Heart right ventricle (tissue), 16 donors: Measurements from ENCODE around the gene CD276. TPM values are rescaled to one million over a fixed set of nuclear protein-coding genes. Genes with fewer than 3 reads are reported as not detected.

Experiments used
- ATAC-seq, 8 donors: fragments of 200-7000 bp; cut with Tn5 transposase; one replicate each; pipeline ENCODE4 v1.9.1; 2020; ENCODE audit warnings: mild to moderate bottlenecking in 8 of 8, moderate library complexity in 8 of 8, moderate number of reproducible peaks in 1 of 8
- DNase-seq, 2 donors: peaks; one replicate each; pipeline ENCODE4 v3.0.0-alpha.2; 2020
- H3K27ac ChIP-seq, 10 donors: fragments of 200-600 bp; sonication (generic) in 2 of 10; one replicate each; pipeline versions ENCODE4 v1.5.0 to v1.8.0; 2020 to 2022; ENCODE audit warnings: mild to moderate bottlenecking in 3 of 10
- H3K27me3 ChIP-seq, 7 donors: fragments of 200-600 bp; one replicate each; pipeline ENCODE4 v1.8.0; 2021 to 2022; ENCODE audit warnings: mild to moderate bottlenecking in 2 of 7
- H3K36me3 ChIP-seq, 9 donors: fragments of 200-600 bp; sonication (generic) in 1 of 9; one replicate each; pipeline versions ENCODE4 v1.5.0 to v1.8.0; 2020 to 2022; ENCODE audit warnings: mild to moderate bottlenecking in 2 of 9
- H3K4me1 ChIP-seq, 9 donors: fragments of 200-600 bp; sonication (generic) in 1 of 9; one replicate each; pipeline versions ENCODE4 v1.5.0 to v1.8.0; 2020 to 2022; ENCODE audit warnings: mild to moderate bottlenecking in 4 of 9
- H3K4me3 ChIP-seq, 10 donors: fragments of 200-600 bp; sonication (generic) in 2 of 10; one replicate each; pipeline versions ENCODE4 v1.5.0 to v1.8.0; 2020 to 2022; ENCODE audit warnings: mild to moderate bottlenecking in 7 of 10, moderate library complexity in 2 of 10
- H3K9me3 ChIP-seq, 11 donors: fragments of 200-600 bp in 10 of 11; sonication (generic) in 2 of 11; one replicate each; pipeline versions ENCODE4 v1.5.0 to v1.8.0; 2013 to 2022; ENCODE audit warnings: mild to moderate bottlenecking in 2 of 11, control low read depth in 1 of 11, moderate library complexity in 1 of 11
- WGBS, 2 donors: extraction: QIAGEN DNeasy Blood & Tissue Kit; methylation state at CpG; one replicate each; pipeline ENCODE4 v1.1.7; 2013; ENCODE audit warnings: inconsistent platforms in 1 of 2; 5-methylcytosine and 5-hydroxymethylcytosine counted together
- intact Hi-C, 10 donors: fragments of 100-400 bp; cut with DNase I; formaldehyde crosslinking; loops; one replicate each; pipeline versions ENCODE4 v1.11.1 to v1.14.2; 2022
- polyA plus RNA-seq, 2 donors: library from polyadenylated mRNA; stranded (reverse); fragments of 200-250 nt; gene quantifications; one replicate each; pipeline ENCODE4 v1.2.3, GENCODE V29; 2013
- total RNA-seq, 10 donors: library from RNA; stranded (reverse); fragmentation: NEBNext Ultra II Directional in 3 of 10; extraction: Animal tissue kit (Norgen Biotek cat#: 25700) in 3 of 10; gene quantifications; one replicate each; pipeline versions ENCODE4 v1.2.1 to v1.2.4, GENCODE V29; 2021 to 2023
- TF ChIP-seq, protein P1 (sequence below), 9 donors: fragments of 200-600 bp; sonication (generic) in 2 of 9; IDR thresholded peaks; one replicate each; pipeline versions ENCODE4 v1.5.0 to v1.8.0; 2021 to 2022; ENCODE audit warnings: antibody characterized with exemption in 9 of 9, mild to moderate bottlenecking in 5 of 9, moderate library complexity in 1 of 9
- donor health status: Arrhythmogenic right ventricular cardiomyopathy.
- donor health status: ischemic (EF 13 %, LVEDD 7.1; RV severe dilation, severe dysfunction).
- donor health status: healthy with polysubstance abuse.
- donor health status: DM: no; HTN: yes; CAD: no.
- donor health status: DM: no; HTN: no; CAD: no.
- donor health status: ischemic (EF 25% LVEDD 6.9; RV normal size, moderate dysfunction).
- donor health status: ischemic (EF 25% LVEDD 5.7; RV mildly dilated, moderate dysfunction).
- donor health status: healthy.
- donor health status: DM: yes; HTN: yes; CAD: no.
- donor health status: Ischemic cardiomyopathy.
- donor health status: ischemic (EF 35%, LVEDD 5.7; RV mildly dilated, moderate dysfunction).
- donor health status: nonischemic (EF 11% LVEDD 7.7; RV severe dilation, severe dysfunction).
- donor health status: DM: yes; HTN: yes; CAD: no.
- donor health status: PGD.
- donor health status: ischemic (EF 29% LVEDD 5.4; RV normal size, mild dysfunction).
- donor health status: nonischemic (EF 23%, LVEDD 6.1; RV moderate dilation, normal function).

CD276 gene
- total and polyA plus RNA-seq, 12 donors = 26.5 to 77.1 (median 38.1) TPM

GRCh38 chr15:73718694-73719093 lies 34.5 kb downstream of the CD276 start:
- Histone ChIP-seq H3K9me3 (no peaks in the 10 kb centered on the region), H3K4me1 (peaks cover 0 to 24% (median 8%) of the 10 kb centered on the region in 9 donors), H3K36me3 (peaks cover 0 to 11% (median 0%) of the 10 kb centered on the region in 9 donors), H3K4me3 (no peak overlapping the region), H3K27me3 (no peaks in the 10 kb centered on the region), H3K27ac (no peak overlapping the region)
- intact Hi-C loops = loop anchor here in 4 of 10 donors (5.0 to 10.0 kb wide), 2 partner anchors 84 to 186 kb away; no protein-coding TSS in a partner anchor
- DNase-seq (no peak), ATAC-seq (peak in 1 of 8 donors; percentile 45)
- TF ChIP-seq, protein P1, sequence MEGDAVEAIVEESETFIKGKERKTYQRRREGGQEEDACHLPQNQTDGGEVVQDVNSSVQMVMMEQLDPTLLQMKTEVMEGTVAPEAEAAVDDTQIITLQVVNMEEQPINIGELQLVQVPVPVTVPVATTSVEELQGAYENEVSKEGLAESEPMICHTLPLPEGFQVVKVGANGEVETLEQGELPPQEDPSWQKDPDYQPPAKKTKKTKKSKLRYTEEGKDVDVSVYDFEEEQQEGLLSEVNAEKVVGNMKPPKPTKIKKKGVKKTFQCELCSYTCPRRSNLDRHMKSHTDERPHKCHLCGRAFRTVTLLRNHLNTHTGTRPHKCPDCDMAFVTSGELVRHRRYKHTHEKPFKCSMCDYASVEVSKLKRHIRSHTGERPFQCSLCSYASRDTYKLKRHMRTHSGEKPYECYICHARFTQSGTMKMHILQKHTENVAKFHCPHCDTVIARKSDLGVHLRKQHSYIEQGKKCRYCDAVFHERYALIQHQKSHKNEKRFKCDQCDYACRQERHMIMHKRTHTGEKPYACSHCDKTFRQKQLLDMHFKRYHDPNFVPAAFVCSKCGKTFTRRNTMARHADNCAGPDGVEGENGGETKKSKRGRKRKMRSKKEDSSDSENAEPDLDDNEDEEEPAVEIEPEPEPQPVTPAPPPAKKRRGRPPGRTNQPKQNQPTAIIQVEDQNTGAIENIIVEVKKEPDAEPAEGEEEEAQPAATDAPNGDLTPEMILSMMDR (IDR thresholded peaks at IDR 0.05) = no peak
- 62 to 66% methylated on average over 4 of the region's 4 CpGs for WGBS, 2 donors

DNA sequence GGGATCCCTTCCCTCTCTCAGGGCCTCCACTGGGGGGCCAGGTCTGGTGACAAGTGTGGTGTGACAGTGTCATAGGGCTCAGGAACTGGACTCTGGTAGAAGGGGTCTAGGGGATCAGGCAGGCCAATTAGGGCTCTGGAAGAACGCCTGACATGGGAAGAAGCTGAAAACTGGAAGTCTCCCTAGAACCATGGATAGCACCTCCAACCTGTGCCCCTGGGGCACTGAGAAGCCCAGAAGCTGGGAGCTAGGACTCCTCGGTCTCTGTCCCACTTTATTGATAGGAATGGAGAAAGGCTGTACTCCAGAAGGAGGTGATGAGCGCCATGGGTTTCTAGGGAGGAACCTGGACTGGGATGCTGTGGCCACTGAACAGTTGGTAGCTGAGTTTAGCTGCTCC lies 38.2 kb downstream of the CD276 start:
- Histone ChIP-seq H3K36me3 (no peaks in the 10 kb centered on the region), H3K4me1 (peaks cover 0 to 10% (median 0%) of the 10 kb centered on the region in 9 donors), H3K27ac (no peak overlapping the region), H3K4me3 (no peak overlapping the region), H3K9me3 (no peaks in the 10 kb centered on the region), H3K27me3 (no peaks in the 10 kb centered on the region)
- ATAC-seq (no peak), DNase-seq (no peak)
- 95 to 96% methylated on average over 3 of the region's 3 CpGs for WGBS, 2 donors
- TF ChIP-seq, protein P1 (IDR thresholded peaks at IDR 0.05) = no peak
- intact Hi-C loops = loop anchor here in 1 of 10 donors (10.0 kb wide), 1 partner anchor 182 kb away; no protein-coding TSS in a partner anchor

- no peaks in the 10 kb centered on the region for H3K27me3 ChIP-seq
- 55 to 69% methylated on average over 4 of the region's 4 CpGs for WGBS, 2 donors
- H3K36me3 ChIP-seq = no peaks in the 10 kb centered on the region
- intact Hi-C loops = loop anchor here in 2 of 10 donors (1.0 to 10.0 kb wide), 2 partner anchors 24 to 182 kb away; no protein-coding TSS in a partner anchor
- ATAC-seq = no peak
- no peak for DNase-seq
- H3K4me1 ChIP-seq = peaks cover 0 to 17% (median 0%) of the 10 kb centered on the region in 9 donors
- no peak overlapping the region for H3K4me3 ChIP-seq
- TF ChIP-seq, protein P1 (IDR thresholded peaks at IDR 0.05) = no peak
- no peak overlapping the region for H3K27ac ChIP-seq
- no peaks in the 10 kb centered on the region for H3K9me3 ChIP-seq
These were observed 39.0 kb downstream of the CD276 start for GRCh38 chr15:73723191-73723590.

GRCh38 chr15:73724212-73724611 lies 40.0 kb downstream of the CD276 start:
- no peak for DNase-seq
- peak in 4 of 8 donors; percentile 16 to 59 (median 44) for ATAC-seq
- TF ChIP-seq, protein P1 (IDR thresholded peaks at IDR 0.05) = no peak
- Histone ChIP-seq H3K27me3 (no peaks in the 10 kb centered on the region), H3K27ac (no peak overlapping the region), H3K4me1 (peaks cover 0 to 18% (median 0%) of the 10 kb centered on the region in 9 donors), H3K36me3 (no peaks in the 10 kb centered on the region), H3K9me3 (no peaks in the 10 kb centered on the region), H3K4me3 (no peak overlapping the region)
- WGBS, 2 donors = 37 to 45% methylated on average over 3 of the region's 3 CpGs
- intact Hi-C loops = loop anchor here in 1 of 10 donors (10.0 kb wide), 1 partner anchor 181 kb away; no protein-coding TSS in a partner anchor
